Left lung (tissue), 10 donors: Measurements from ENCODE around the gene DMXL2. TPM values are rescaled to one million over a fixed set of nuclear protein-coding genes. Genes with fewer than 3 reads are reported as not detected.
"Not testable (repeated sequence)": the region's sequence is repeated elsewhere in the genome, so short reads cannot be mapped to it uniquely, and the experiment has no call there.

Source experiments
- ATAC-seq: fragments of 200-7000 bp; cut with Tn5 transposase; one replicate; pipeline ENCODE4 v1.9.1; 2020; ENCODE audit warnings: moderate library complexity
- DNase-seq, 4 donors: peaks; one replicate each; pipeline ENCODE4 v3.0.0-alpha.2; 2013 to 2020
- H3K27ac ChIP-seq, 2 donors: fragments of 200-600 bp; sonication (generic) in 1 of 2; one replicate each; pipeline versions ENCODE4 v1.5.0 to v1.8.0; 2020 to 2021
- H3K27me3 ChIP-seq, 2 donors: fragments of 200-600 bp; sonication (generic) in 1 of 2; one replicate each; pipeline versions ENCODE4 v1.5.0 to v1.8.0; 2020 to 2021
- H3K36me3 ChIP-seq, 2 donors: fragments of 200-600 bp; sonication (generic) in 1 of 2; one replicate each; pipeline versions ENCODE4 v1.5.0 to v1.8.0; 2020 to 2021
- H3K4me1 ChIP-seq, 2 donors: fragments of 200-600 bp; one replicate each; pipeline ENCODE4 v1.8.0; 2021
- H3K4me3 ChIP-seq, 2 donors: fragments of 200-600 bp; sonication (generic) in 1 of 2; one replicate each; pipeline versions ENCODE4 v1.5.0 to v1.8.0; 2020 to 2021; ENCODE audit warnings: mild to moderate bottlenecking in 1 of 2
- H3K9me3 ChIP-seq, 2 donors: fragments of 200-600 bp; sonication (generic) in 1 of 2; one replicate each; pipeline versions ENCODE4 v1.5.0 to v1.8.0; 2020 to 2021
- CTCF ChIP-seq, 2 donors: fragments of 200-600 bp; sonication (generic) in 1 of 2; IDR thresholded peaks; one replicate each; pipeline versions ENCODE4 v1.5.0 to v1.8.0; 2021; ENCODE audit warnings: antibody characterized with exemption in 2 of 2
- intact Hi-C, 2 donors: fragments of 100-400 bp; cut with DNase I; formaldehyde crosslinking; loops; one replicate each; pipeline versions ENCODE4 v1.11.2 to v1.14.2; 2022
- polyA plus RNA-seq, 6 donors: library from polyadenylated mRNA; unstranded; fragments of 120-200 nt; gene quantifications; one replicate each; pipeline ENCODE4 v1.2.1, GENCODE V29; 2013; ENCODE audit not compliant: insufficient read length in 6 of 6
- total RNA-seq, 2 donors: library from RNA; stranded (reverse); fragmentation: NEBNext Ultra II Directional; extraction: Animal tissue kit (Norgen Biotek cat#: 25700); gene quantifications; one replicate each; pipeline ENCODE4 v1.2.1, GENCODE V29; 2021
- donor health status: DM: no; HTN: yes; CAD: no.
- donor health status: DM: no; HTN: no; CAD: no.

DMXL2 gene
- total and polyA plus RNA-seq, 8 donors: 38.7 to 96.5 (median 79.2) TPM

GRCh38 chr15:51443282-51443914 lies 179.2 kb downstream of the DMXL2 start:
- ATAC-seq (no peak), DNase-seq (peak in 1 of 4 donors; percentile 64)
- no peaks in the 10 kb centered on the region for H3K9me3 ChIP-seq
- no peak overlapping the region for H3K27ac ChIP-seq
- no peaks in the 10 kb centered on the region for H3K27me3 ChIP-seq
- no peaks in the 10 kb centered on the region for H3K4me1 ChIP-seq
- H3K4me3 ChIP-seq: no peak overlapping the region
- no peak for TF ChIP-seq CTCF (IDR thresholded peaks at IDR 0.05)
- intact Hi-C loops: no loop called here
- peaks cover 0 to 26% of the 10 kb centered on the region in 2 donors for H3K36me3 ChIP-seq

DNA sequence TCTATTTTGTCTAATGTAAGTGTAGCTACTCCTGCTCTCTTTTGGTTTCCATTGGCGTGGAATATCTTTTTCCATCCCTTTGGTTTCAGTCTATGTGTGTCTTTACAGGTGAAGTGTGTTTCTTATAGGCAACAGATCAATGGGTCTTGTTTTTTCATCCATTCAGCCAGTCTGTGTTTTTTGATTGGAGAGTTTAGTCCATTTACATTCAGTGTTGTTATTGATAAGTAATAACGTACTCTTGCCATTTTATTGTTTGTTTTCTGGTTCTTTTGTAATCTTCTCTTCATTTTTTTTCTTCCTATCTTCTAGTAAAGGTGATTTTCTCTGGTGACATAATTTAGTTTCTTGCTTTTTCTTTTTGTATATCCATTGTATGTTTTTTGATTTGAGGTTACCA lies 184.0 kb downstream of the DMXL2 start:
- no peaks in the 10 kb centered on the region for H3K4me1 ChIP-seq

DNA sequence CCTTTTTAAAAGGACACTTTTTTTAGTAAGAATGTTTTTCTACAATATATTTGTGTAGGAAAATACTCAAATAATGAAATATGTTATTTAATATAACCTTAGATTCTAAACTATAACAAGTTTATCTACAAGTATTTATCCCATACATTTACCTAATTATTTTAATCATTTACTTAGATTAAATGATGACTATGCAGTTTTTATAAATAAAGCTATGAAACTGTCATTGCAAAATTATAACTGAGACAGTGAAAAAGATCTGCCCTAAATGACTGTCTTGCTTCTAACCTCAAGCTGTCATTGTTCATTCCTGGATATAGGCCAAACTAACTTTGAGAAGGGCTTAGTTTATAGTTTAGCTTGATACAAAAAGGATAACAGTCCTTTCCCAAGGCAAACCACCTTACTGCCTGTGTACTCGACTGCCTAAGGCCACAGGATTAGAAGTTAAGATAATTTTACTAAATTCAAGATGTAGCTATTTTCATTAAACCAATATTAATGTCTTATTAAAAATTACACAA lies 197.0 kb downstream of the DMXL2 start:
- TF ChIP-seq CTCF (IDR thresholded peaks at IDR 0.05): no peak
- no peak for DNase-seq

More for the DNA sequence above, 184.0 kb downstream of the DMXL2 start:
- no peak overlapping the region for H3K4me3 ChIP-seq
- DNase-seq (no peak), ATAC-seq (no peak)
- intact Hi-C loops: no loop called here
- H3K27me3 ChIP-seq: no peaks in the 10 kb centered on the region
- no peak overlapping the region for H3K27ac ChIP-seq
- H3K36me3 ChIP-seq: no peaks in the 10 kb centered on the region
- TF ChIP-seq CTCF (IDR thresholded peaks at IDR 0.05): no peak
- H3K9me3 ChIP-seq: no peaks in the 10 kb centered on the region

DNA sequence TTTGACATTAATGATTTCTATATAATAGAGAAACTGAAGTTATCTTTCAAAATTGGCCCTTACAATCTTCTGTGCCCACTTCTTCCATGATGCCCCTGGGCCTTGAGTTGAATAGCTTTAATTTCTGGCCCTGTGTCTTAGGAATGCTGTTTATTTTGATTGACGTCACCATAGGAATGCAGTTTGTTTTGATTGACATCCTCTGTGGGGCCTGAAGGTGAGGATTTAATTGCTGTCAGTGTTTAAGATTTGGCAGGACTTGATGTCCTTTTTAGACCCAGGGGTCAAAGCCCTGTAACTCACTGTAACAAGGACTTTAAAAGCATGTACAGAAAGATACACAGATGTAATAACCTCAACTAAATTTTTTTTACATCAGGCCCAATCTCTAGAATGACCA lies 197.8 kb downstream of the DMXL2 start:
- DNase-seq (no peak), ATAC-seq (no peak)
- Histone ChIP-seq H3K27me3 (no peaks in the 10 kb centered on the region), H3K9me3 (no peaks in the 10 kb centered on the region), H3K4me3 (no peak overlapping the region), H3K27ac (no peak overlapping the region), H3K4me1 (no peaks in the 10 kb centered on the region), H3K36me3 (no peaks in the 10 kb centered on the region)
- no peak for TF ChIP-seq CTCF (IDR thresholded peaks at IDR 0.05)
- intact Hi-C loops: no loop called here

More for the DNA sequence above, 197.0 kb downstream of the DMXL2 start:
- Histone ChIP-seq H3K36me3 (no peaks in the 10 kb centered on the region), H3K27me3 (no peaks in the 10 kb centered on the region), H3K4me3 (no peak overlapping the region), H3K4me1 (no peaks in the 10 kb centered on the region), H3K27ac (no peak overlapping the region), H3K9me3 (no peaks in the 10 kb centered on the region)
- intact Hi-C loops: no loop called here
- ATAC-seq: no peak

GRCh38 chr15:51423040-51423439 lies 199.5 kb downstream of the DMXL2 start:
- ATAC-seq, H3K9me3 ChIP-seq, intact Hi-C loops, H3K27ac ChIP-seq, DNase-seq, H3K4me3 ChIP-seq, H3K4me1 ChIP-seq, H3K36me3 ChIP-seq, H3K27me3 ChIP-seq: not testable (repeated sequence)

DNA sequence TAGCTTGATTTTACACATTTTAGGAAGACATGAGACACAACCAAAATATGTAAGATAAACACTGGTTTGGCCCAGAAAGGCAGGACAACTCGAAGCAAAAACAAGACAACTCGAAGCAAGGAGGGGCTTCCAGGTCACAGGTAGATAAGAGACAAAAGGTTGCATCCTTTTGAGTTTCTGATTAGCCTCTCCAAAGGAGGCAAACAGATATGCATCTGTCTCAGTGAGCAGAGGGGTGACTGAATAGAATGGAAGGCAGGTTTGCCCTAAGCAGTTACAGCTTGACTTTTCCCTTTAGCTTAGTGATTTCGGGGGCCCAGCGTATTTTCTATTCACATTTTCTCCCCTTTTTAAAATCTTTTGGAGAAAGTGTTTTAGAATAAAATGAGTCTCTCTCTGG lies 206.4 kb downstream of the DMXL2 start:
- no peak for DNase-seq
- Histone ChIP-seq H3K9me3 (no peaks in the 10 kb centered on the region), H3K4me3 (no peak overlapping the region), H3K4me1 (no peaks in the 10 kb centered on the region), H3K27me3 (no peaks in the 10 kb centered on the region), H3K36me3 (no peaks in the 10 kb centered on the region), H3K27ac (no peak overlapping the region)
- TF ChIP-seq CTCF (IDR thresholded peaks at IDR 0.05): no peak
- no peak for ATAC-seq
- intact Hi-C loops: no loop called here
